Measurements from ENCODE around the gene KRT6A.

The KRT6A gene

DNA sequence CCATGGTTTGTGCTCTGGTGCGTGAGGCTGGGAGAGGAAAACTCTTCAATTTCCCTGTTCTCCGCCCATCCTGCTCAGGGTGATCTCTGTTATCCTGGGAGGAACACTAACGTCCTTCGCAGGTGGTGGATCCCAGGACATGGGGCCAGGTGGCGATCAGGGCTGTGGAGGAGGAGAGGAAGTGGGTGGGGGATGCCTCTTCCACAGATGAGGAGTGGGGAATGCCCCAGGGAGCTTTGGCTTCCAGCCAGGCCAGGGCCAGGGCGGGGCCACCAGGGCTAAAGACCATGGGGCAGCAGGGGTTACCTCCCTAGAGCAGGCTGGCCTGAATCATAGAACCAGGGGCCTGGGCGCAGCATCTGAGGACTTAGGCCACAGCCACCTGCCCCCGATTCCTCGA, 55.5 kb downstream of the KRT6A start:
- Histone ChIP-seq H3K4me3 (ENCODE audit: low read length in 2 of 2) (no peak overlapping the region), H3K4me1 (ENCODE audit: control insufficient read depth in 2 of 2, insufficient read depth in 2 of 2, low read length in 2 of 2) (peaks cover 7 to 18% of the 10 kb centered on the region in 2 donors), H3K9ac (ENCODE audit: low read depth in 1 of 2, low read length in 2 of 2) (no peak overlapping the region), H3K27me3 (ENCODE audit: control insufficient read depth in 2 of 2, insufficient read depth in 2 of 2, low read length in 2 of 2) (peaks cover 0 to 6% of the 10 kb centered on the region in 2 donors), H3K9me3 (ENCODE audit: control insufficient read depth in 2 of 2, low read length in 2 of 2) (no peaks in the 10 kb centered on the region), H3K36me3 (ENCODE audit: control insufficient read depth in 2 of 2, insufficient read depth in 2 of 2, low read length in 2 of 2) (no peaks in the 10 kb centered on the region), H3K27ac (ENCODE audit: low read depth in 2 of 2, low read length in 2 of 2) (no peak overlapping the region)
